Esophagus squamous epithelium (tissue), 5 donors: ENCODE data around the gene TGFBRAP1. TPM values are rescaled to one million over a fixed set of nuclear protein-coding genes. Genes with fewer than 3 reads are reported as not detected.
A peak's percentile ranks its signal among the peaks of the same experiment; 100 is the strongest.

Source experiments
- DNase-seq: peaks from one replicate; lab custom pipeline; 2025; lab: John Stamatoyannopoulos, UW
- H3K27ac ChIP-seq, 4 donors: fragments of 200-600 bp; sonication (generic); one replicate each; pipeline ENCODE4 v1.5.1; 2016 to 2019; ENCODE audit warnings: mild to moderate bottlenecking in 1 of 4
- H3K27me3 ChIP-seq, 4 donors: fragments of 200-600 bp; sonication (generic); 1 replicate in 3 of 4; 2 replicates in 1 of 4; pipeline versions ENCODE4 v1.5.1 to v1.6.0; 2017 to 2021; ENCODE audit warnings: antibody characterized with exemption in 1 of 4
- H3K36me3 ChIP-seq, 3 donors: fragments of 200-600 bp; sonication (generic); one replicate each; pipeline ENCODE4 v1.5.1; 2016 to 2019
- H3K4me1 ChIP-seq, 3 donors: fragments of 200-600 bp; sonication (generic); one replicate each; pipeline ENCODE4 v1.5.1; 2017 to 2019
- H3K4me3 ChIP-seq, 4 donors: fragments of 200-600 bp; sonication (generic); 1 replicate in 3 of 4; 2 replicates in 1 of 4; pipeline ENCODE4 v1.5.1; 2016 to 2019; ENCODE audit warnings: mild to moderate bottlenecking in 2 of 4, moderate library complexity in 1 of 4
- H3K9me3 ChIP-seq, 3 donors: fragments of 200-600 bp; sonication (generic); one replicate each; pipeline ENCODE4 v1.5.1; 2016 to 2019
- CTCF ChIP-seq, 6 experiments: fragments of 450-650 bp in 4 of 6; fragments of 200-600 bp in 2 of 6; sonication (generic) in 2 of 6; IDR thresholded peaks; one replicate each; pipeline ENCODE4 v1.5.1; 2016 to 2019; ENCODE audit warnings: antibody characterized with exemption in 6 of 6, mild to moderate bottlenecking in 4 of 6, moderate library complexity in 4 of 6
- POLR2A ChIP-seq, 4 donors: fragments of 450-650 bp; IDR thresholded peaks; one replicate each; pipeline ENCODE4 v1.6.1; 2017; ENCODE audit warnings: antibody characterized with exemption in 4 of 4, mild to moderate bottlenecking in 4 of 4, moderate library complexity in 3 of 4
- WGBS, 2 donors: methylation state at CpG; one replicate each; pipeline ENCODE4 v1.1.5; 2018; 5-methylcytosine and 5-hydroxymethylcytosine counted together
- intact Hi-C: fragments of 100-400 bp; cut with DNase I; formaldehyde crosslinking; loops from one replicate; pipeline ENCODE4 v1.15.0; 2022
- total RNA-seq, 4 donors: library from RNA; depleted of rRNA; stranded (reverse); fragments of >200 nt; gene quantifications; one replicate each; pipeline ENCODE4 v1.1.0, GENCODE V29; 2016
- donor health status: DM: yes; HTN: yes; CAD: no.

Gene TGFBRAP1
- 10 to 100 TPM; 11.7 to 24.6 (median 15.6) TPM for total RNA-seq

GRCh38 chr2:105329561-105330495, at the start of gene TGFBRAP1:
Gene TGFBRAP1 (minus strand): TSS chr2:105329735. CDS start chr2:105308301, 21,434 bp downstream.
- DNase-seq: no peak
- H3K4me1 ChIP-seq: peaks cover 14 to 43% (median 15%) of the 10 kb centered on the region in 3 donors
- 32 to 78% methylated on average over 1 to 3 of the region's 101 CpGs for WGBS, 2 donors

GRCh38 chr2:105378921-105379383, 49.4 kb upstream of the TGFBRAP1 start:
- DNase-seq: no peak
- 50 to 55% methylated on average over 4 of the region's 4 CpGs for WGBS, 2 donors
- intact Hi-C loops: no loop called here

More at GRCh38 chr2:105329561-105330495, at the start of gene TGFBRAP1:
- TF ChIP-seq POLR2A (IDR thresholded peaks at IDR 0.05) (peak in 1 of 4 donors; percentile 42), CTCF (IDR thresholded peaks at IDR 0.05) (no peak)
- peak within 1 kb of the TSS; percentile 63 to 86 (median 79) for H3K4me3 ChIP-seq
- H3K27ac ChIP-seq: peak within 1 kb of the TSS; percentile 88 to 95 (median 94)
- no peaks in the 10 kb centered on the region for H3K27me3 ChIP-seq
- intact Hi-C loops: no loop called here
- peaks cover 0 to 17% (median 0%) of the 10 kb centered on the region in 3 donors for H3K36me3 ChIP-seq
- H3K9me3 ChIP-seq: no peaks in the 10 kb centered on the region

GRCh38 chr2:105378276-105378840, 48.8 kb upstream of the TGFBRAP1 start:
- TF ChIP-seq CTCF (IDR thresholded peaks at IDR 0.05) (no peak), POLR2A (IDR thresholded peaks at IDR 0.05) (no peak)
- WGBS, 2 donors: 68 to 72% methylated on average over 9 to 12 of the region's 12 CpGs
- Histone ChIP-seq H3K27ac (peak overlapping the region in 3 of 4 donors; percentile 86 to 87 (median 87)), H3K4me1 (peaks cover 43 to 99% (median 88%) of the 10 kb centered on the region in 3 donors), H3K9me3 (no peaks in the 10 kb centered on the region), H3K27me3 (no peaks in the 10 kb centered on the region), H3K36me3 (peaks cover 0 to 20% (median 0%) of the 10 kb centered on the region in 3 donors), H3K4me3 (no peak overlapping the region)
- intact Hi-C loops: no loop called here
- DNase-seq: no peak

More at GRCh38 chr2:105378921-105379383, 49.4 kb upstream of the TGFBRAP1 start:
- no peak for TF ChIP-seq CTCF (IDR thresholded peaks at IDR 0.05)
- TF ChIP-seq POLR2A (IDR thresholded peaks at IDR 0.05): no peak
- peaks cover 0 to 26% (median 0%) of the 10 kb centered on the region in 3 donors for H3K36me3 ChIP-seq
- no peak overlapping the region for H3K4me3 ChIP-seq
- peak overlapping the region in 3 of 4 donors; percentile 86 to 87 (median 87) for H3K27ac ChIP-seq
- no peaks in the 10 kb centered on the region for H3K27me3 ChIP-seq
- peaks cover 39 to 99% (median 82%) of the 10 kb centered on the region in 3 donors for H3K4me1 ChIP-seq
- no peaks in the 10 kb centered on the region for H3K9me3 ChIP-seq

- DNase-seq: no peak
- Histone ChIP-seq H3K36me3 (peaks cover 0 to 17% (median 0%) of the 10 kb centered on the region in 3 donors), H3K27ac (peak overlapping the region; percentile 79 to 87 (median 86)), H3K27me3 (no peaks in the 10 kb centered on the region), H3K4me3 (no peak overlapping the region), H3K4me1 (peaks cover 48 to 100% (median 92%) of the 10 kb centered on the region in 3 donors), H3K9me3 (no peaks in the 10 kb centered on the region)
- 54 to 64% methylated on average over 3 of the region's 3 CpGs for WGBS, 2 donors
- intact Hi-C loops: no loop called here
- no peak for TF ChIP-seq POLR2A (IDR thresholded peaks at IDR 0.05)
- TF ChIP-seq CTCF (IDR thresholded peaks at IDR 0.05): no peak
Observed at GRCh38 chr2:105377871-105378270, 48.3 kb upstream of the TGFBRAP1 start.
